Inferior parietal cortex (tissue), 1 donor: ENCODE results near the gene MAP3K20.
"Not testable (repeated sequence)": the region's sequence is repeated elsewhere in the genome, so short reads cannot be mapped to it uniquely, and the experiment has no call there.

ENCODE experiments used
- DNase-seq: peaks from one replicate; pipeline ENCODE4 v3.0.0-alpha.2; 2016; ENCODE audit errors: extremely low spot score

MAP3K20 gene

DNA sequence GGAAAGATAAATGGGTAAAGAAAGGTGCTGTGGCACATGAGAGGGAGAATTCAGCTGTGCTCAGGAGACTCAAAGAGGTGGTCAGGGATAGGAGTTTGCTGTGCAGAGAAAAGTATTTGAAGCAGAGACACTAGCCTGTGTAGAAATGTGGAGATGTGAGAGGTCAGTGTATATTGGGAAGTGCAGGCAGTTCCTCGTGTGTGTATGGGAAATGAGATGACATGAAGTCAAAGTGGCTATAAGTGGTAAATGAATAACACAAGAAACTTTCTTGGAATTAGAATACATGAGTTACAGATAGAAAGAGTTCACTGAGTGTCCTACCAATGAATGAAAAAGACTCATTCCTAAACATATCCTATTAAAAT lies 11.6 kb downstream of the MAP3K20 start:
- no peak for DNase-seq

DNA sequence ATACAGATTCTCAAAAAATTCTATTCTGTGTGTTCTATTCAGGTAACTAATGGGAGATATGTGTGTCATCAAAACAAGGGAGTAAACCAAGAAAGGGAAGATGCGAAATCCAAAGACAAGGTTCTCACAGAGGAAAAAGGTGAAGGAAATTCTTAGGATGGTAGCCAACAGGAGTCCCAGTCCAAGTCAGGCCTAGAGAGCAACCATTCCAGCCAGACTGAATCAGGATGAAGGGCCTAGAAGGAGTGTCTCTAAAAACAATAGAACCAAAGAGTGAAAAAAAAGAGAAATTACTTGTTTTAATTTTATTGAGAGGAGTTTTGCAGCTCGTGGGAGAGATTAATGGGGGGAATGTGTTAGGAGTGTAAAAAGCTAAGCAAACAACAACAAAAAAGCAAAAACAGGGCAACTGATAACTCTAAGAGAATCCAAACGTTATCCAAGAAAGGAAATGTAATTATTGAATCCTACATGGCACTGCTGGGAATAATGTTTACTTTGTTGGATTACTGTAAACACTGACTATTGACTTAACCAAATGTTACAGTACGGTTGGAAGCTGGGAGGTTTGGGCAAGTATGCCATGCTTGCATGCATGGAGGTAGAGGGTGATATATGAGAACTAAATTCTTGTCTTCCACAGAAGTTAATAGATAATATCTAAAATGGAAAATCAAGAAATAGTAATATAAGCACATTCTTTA lies 12.3 kb downstream of the MAP3K20 start:
- DNase-seq: no peak

DNA sequence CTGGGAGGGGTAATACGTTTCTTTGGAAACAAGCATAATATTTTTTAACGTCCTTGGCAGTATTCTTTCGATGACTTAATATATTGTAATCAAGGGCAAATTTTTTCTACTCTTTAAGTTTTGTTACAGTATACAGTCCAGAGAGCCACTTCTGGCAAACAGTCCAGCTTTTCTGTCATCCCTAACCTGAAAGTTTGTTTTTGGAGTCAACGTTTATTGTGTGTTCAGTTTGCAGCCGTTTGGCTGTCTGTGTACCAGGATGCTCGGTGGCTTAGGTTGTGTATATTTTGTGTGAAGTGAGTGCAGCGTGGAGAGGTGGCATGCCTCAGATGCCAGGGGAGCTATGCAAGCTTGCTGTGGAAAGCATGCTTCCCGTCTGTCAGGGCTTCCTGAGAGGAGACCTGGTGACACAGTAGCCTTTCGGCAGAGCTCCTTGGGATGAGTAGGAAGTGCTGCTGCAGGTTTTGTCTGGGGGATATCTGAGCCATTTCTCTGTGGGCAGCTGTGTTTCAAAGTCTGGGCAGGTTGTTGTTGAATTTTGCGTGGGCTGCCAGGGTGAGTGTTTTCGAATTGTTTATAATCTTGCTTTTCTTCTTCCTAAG lies 14.7 kb downstream of the MAP3K20 start:
- no peak for DNase-seq

DNA sequence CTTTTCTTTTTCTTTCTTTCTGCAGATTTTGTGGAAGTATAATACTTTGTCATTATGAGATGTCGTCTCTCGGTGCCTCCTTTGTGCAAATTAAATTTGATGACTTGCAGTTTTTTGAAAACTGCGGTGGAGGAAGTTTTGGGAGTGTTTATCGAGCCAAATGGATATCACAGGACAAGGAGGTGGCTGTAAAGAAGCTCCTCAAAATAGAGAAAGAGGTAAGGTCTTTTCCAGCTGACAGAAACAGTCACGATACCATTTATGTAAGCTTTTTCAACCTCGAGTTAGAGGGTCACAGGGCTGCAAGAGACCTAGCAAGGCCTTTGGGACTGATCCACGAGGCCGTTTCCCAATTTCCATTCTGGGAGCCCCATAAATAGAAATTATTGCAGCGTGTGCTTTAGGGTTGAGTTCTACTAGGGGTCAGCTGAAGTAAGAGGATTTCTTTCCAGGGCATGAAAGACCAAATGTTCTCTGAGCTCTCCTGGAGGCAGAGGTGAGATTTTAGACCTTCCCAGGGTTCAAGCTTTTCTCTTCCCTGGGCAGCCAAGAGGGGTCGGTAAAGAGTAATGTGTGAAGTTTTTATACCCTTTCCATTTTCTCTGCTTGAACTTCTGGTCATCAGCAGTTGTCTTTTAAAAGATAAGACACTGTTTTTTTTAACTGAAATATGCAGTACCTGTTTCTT lies 15.5 kb downstream of the MAP3K20 start:
- no peak for DNase-seq

DNA sequence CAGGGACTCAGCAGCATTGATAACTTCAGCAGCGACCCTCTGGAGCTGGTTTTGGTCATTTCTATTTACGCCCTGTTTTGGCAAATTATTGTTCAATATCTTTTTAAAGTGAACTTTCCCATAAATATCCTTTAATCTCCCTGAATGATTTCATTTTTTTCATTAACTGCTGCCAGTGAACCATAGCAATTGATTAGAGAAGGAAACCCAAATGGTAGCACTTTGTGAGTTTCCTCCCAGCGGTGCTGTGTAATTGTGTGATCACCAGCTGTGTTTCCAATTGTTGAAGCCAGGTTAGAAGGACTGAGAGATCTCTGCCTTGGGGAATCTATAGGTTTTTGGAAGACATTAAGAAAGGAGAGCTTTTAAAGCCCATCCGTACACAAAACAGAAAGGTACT lies 16.3 kb downstream of the MAP3K20 start:
- no peak for DNase-seq

DNA sequence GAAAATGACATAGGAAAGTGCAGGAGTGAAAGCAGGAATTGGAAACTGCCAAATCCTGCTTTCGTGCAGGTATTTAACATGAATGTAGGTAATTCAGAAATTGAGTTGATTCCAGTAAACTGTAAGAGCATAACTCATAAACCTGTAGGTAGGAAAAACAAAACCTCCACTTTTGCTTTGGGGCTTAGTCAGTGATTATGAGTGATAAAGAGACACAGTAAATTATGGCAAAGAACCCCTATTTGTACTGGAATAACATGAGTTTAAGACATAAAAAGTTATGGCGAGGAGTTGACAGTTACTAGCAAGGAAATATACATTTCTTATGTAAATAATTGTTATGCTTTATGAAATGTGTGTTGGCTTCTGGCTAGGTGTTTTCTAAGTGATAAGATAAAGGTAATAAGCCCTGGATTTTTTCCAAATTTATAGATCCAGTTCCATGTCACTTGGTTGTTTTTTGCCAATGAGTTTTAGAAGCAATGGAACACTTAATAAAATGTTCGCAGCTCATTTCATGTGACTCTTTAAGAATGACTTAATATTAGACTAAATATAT lies 17.3 kb downstream of the MAP3K20 start:
- DNase-seq: no peak

DNA sequence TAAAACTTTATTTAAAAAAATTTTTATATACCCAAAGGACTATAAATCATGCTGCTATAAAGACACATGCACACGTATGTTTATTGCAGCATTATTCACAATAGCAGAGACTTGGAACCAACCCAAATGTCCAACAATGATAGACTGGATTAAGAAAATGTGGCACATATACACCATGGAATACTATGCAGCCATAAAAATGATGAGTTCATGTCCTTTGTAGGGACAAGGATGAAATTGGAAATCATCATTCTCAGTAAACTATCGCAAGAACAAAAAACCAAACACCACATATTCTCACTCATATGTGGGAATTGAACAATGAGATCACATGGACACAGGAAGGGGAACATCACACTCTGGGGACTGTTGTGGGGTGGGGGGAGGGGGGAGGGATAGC lies 18.0 kb downstream of the MAP3K20 start:
- not testable (repeated sequence) for DNase-seq

DNA sequence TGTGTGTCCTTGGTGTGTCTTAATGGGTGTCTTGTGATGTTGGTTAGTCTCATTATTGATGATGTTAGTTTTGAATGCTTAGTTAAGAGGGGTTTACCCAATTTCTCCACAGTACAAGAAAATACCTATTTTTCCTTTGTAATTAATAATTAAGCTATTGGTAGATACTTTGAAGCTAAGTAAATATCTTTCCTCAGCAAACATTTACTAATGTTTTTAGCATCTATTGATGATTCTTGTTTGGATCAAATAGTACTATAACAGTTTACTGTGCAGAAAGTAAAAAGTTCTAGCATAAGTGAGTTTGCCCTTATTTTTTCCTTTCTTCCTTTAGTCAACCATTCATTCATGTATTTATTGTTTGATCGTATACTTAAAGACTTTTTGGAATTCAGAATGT lies 19.1 kb downstream of the MAP3K20 start:
- no peak for DNase-seq

DNA sequence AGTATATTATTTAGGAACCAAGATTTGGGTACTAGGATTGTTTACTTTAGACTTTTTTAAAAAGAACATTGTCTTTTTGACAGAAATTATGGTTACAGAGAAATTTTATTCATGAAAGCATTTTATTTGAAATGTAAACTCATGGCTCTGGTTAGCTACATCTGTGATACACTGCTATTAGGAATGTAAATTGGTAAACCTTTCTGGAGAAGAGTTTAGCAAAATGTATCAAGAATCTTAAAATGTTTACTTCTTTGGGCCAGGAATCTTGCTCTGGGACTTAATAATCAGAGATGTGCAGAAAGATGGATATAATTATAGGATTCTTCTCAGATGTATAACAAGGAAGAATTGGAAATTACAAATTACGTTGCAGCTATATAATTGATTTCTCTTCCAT lies 19.7 kb downstream of the MAP3K20 start:
- DNase-seq: no peak

DNA sequence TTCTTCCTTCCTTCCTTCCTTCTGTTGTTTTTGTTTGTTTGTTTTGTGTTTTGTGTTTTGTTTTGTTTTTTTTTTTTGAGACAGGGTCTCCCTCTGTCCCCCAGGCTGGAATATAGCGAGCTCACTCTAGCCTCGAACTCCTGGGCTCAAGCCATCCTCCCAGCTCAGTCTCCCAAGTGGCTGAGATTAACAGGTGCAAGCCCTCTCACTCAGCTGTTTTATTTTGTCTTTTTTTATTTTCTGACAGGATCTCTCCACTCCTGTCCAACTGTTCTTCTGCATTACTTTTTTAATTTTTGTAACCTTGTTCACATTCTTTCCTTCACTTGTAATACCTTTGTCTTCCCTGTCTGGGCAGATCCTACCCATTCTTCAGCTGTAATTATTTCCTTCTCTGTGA lies 23.6 kb downstream of the MAP3K20 start:
- no peak for DNase-seq

DNA sequence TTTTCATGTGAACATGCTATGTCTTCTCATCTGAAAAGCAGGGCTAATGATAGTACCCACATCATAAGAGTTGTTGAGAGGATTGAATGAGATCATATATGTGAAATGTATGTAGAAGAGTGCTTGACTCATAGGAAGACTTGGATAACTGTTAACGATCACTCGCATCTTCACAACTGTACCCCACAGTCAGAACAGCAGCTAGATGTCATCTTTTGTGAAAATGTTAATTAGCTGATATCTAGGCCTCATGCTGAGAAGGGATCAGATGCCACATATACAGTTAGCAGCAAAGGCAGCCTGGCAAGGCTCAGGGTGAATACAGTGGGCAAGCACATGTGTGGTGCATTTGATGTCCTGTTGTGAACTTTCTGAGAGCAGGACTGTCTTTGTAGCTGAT lies 24.2 kb downstream of the MAP3K20 start:
- no peak for DNase-seq

DNA sequence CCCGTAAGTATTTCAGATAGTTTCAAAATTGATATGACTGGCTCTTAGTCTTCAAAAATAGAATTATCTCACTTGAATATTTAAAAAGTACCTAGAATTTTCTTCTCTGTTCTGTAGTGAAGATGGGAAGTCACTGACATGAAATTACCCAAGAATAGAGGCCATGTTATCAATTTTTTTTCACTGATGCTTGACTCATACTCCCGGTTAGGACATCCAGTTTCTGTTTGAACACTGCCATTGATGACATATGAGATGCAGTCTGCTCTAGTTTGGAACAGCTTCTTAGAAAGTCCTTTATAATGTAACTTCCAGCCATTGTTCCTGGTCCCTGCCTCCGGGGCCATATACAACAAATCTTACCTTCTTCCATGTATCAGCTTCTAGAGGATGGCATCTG lies 26.0 kb downstream of the MAP3K20 start:
- DNase-seq: no peak

DNA sequence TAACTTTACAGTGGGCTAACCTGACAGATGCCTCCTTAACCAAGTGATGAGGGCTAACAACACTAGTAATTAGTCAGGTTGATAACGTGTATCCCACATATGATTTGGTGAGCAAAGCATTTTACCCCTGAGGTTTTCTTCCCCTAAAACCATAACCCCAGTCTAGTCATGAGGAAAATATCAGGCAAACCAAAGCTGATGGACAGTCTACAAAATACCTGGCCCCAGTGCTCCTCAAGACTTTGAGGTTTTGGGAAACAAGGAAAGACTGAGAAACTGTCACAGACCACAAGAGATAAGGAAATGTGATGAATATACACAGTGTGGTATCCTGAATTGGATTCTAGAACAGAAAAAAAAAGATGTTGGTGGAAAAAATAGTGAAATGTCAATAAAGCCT lies 28.5 kb downstream of the MAP3K20 start:
- no peak for DNase-seq

DNA sequence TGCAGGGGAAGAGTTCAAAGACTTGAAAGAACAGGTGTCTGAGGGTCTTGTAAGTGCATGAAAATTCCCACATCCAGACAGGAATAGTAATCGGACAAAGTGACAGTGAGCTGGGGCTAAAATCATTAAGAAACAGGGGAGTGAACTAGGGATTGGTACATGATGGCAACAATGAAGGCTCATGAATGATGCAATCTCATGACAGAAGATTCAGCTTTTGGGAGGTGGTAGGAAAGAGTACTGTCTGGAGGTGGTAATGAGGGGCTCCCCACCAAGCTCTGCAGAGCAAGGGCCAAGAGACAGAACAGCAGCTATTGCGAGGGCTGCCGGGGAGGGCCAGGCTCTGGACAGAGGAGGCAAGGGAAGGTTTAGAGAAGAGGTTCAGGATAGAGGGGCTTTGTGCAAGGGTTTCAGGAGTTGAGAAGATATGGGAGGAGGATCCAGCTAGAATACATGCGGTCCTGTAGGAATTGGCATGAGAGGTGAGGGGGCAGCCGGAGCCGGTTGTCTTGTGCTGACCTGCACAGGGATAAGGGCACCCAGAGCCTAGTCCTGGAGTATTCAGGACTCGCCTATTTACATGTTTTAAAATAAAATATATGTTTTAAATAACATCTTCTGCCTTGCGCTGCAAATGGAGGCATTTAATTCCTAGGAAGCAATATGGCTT lies 31.4 kb downstream of the MAP3K20 start:
- no peak for DNase-seq

DNA sequence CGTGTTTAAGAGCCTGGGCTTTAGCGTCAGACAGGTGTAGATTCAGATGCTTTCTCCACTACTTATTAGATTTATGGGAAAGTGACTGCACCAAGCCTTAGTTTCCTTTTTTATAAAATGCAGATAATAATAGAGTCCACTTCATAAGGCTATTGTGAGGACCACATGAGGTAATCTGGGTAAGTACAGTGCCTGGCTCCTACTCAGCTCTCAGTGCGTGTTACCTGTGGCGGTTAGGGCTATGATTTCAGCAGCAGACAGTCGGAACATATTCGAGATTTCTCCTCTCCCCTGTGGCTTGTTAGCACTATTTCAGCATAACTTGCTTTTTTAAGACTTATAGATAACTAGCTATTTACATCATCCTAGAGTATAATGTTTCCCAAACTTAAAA lies 32.0 kb downstream of the MAP3K20 start:
- DNase-seq: no peak

DNA sequence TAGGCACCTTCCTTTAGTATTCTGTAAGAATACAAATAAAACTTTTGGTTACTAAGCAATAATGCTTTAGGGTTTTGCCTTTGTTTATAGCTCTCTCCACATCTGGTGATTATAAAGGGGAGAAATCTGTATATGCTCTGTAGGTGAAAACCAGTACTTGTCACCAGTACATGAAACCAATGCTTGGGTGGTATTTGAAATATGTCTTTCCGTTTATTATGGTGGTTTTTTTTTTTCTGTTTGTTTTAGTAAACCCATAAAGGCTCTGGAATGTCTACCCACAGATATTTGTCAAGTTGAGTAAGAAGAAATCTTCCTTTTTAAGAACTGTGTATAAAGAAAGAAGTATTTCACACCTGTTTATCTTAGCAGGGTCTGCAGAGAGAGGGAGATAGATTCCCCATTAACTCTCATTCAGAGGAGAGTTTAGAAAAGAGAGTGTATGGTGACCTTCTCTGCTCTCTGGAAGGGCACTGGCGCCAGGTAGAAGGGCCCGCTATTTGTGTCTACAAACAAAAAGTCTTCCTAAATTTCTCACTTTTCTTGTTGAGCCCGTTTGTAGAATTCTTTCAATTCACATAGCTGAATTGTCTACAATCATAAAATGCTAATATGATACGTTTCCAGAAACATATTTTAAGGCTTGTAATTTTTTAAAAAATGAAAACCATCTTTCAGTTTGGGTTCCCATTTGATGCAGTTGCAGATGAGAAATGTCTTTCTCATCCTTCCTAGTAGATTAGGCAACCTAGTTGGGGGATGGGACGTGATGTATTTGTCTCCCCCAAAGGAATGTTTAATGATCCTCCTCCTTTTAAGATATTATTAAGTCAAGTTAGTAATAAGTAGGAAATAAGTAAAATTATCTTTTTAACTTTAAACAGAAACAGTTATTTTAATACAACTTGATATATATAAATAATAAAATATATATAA lies 33.9 kb downstream of the MAP3K20 start:
- DNase-seq: no peak

DNA sequence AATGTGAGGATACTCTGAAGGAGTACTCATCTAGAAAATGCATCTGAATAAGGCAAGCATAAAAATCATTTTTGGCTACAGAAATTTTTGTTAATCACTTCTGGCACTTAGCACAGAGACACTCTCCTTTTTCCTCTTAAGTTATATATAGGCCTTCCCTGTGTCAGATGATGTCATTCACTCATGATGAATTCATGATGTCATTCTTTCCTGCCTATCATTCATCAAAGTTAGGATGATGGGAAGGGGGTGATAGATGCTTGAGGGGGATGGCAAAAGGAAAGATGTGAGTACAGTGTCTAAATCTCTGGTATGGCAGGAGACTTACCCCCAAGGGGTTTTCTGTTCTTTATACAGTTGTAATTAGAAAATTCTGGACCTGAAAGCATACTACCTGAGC lies 42.0 kb downstream of the MAP3K20 start:
- no peak for DNase-seq

DNA sequence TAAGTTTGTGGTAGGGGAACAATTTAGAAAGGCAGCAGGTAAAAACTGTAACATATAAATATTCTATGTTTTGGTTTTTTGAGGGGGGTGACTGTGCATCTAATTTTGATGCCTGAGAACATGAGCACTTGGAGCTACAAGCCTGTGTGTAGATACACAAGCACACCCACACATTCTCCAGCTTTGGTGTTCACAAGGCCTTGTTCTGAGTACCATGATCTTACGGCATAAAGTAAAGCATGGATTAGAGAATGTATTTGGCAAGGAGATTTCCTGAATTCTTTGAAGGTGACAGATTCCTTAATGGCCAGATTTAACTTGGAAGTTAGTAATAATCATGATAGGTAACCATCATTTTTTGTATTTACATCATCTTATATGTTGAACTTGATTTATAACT lies 42.7 kb downstream of the MAP3K20 start:
- DNase-seq: no peak

DNA sequence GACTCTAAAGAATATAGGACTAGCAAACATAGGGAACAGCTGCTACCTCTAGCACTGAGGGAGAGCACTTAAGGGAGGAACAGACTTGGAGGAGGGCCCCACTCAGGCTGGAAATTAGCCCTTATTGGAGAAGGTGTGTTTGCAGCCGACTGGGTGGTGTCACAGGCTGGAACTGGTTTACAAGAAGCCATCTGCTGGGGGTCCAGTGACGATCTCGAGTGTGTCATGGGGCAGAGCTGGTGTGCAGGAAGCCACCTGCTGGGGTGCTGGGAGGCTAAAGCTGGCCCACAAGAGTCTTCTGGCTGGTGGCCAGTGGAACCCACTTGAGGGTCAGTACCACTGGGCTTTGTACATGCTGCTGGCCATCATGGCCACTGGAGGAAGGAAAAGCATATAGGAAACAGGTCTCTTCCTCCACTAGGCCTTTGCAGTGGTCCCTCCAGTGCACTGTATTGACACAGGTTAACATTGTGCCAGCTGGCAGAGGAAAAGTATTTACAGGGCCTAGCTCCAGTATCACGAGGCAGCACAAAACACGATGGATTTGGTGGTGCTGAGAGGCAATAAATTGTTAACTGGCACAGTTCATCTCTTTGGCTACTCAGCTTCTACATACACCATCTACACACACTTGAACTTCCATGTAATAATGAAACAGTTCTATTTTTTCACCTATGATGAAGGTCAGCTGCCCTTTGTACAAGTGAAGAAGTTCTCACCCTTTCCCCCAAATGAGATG lies 43.6 kb downstream of the MAP3K20 start:
- DNase-seq: no peak

DNA sequence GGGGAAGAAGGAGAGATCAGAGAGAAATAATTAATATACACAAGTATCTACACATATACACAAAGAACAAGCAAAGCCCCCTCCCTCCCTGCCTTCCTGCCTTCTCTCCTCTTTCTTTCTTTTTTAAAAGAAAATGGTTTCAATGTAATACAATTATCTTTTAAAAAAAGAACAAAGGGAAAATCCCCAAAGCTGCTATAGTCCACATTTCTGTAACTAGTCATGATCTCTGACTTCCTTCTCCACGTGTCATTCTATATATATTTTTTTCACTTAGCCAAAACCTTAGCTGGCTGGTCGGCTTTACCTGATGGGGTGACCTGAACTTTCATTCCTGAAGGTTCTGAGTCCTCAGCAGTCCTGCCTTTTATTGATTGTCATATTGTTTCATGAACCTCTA lies 44.3 kb downstream of the MAP3K20 start:
- no peak for DNase-seq

DNA sequence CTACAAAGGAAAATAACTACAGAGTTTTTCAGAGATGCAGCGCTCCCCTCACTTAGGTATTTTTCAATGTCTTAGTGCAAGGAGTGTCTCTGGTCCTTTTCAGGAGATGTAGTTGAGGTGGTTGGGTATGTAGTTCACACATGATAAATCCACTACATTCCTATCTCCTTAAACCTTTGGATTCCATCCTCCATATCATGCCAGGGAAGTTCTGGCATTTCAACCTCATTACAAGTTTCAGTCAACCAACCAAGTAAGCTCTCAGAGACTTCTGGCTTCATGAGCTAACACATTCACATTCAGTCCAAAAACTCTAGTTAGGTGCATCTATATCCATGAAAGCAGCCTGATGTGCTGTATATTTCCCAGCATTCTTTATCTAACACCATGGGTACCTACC lies 47.3 kb downstream of the MAP3K20 start:
- no peak for DNase-seq
